GM12878 (cell line): ENCODE measurements around the gene NOC2L. TPM values are rescaled to one million over a fixed set of nuclear protein-coding genes. Genes with fewer than 3 reads are reported as not detected.

Experiments used
- ATAC-seq: fragments of 200-7000 bp; cut with Tn5 transposase; 3 replicates; pipeline ENCODE4 v1.9.1; 2020; ENCODE audit warnings: mild to moderate bottlenecking, moderate library complexity
- BruUV-seq: library from RNA; stranded (reverse); fragments of 400-500 nt; replicated peaks from 2 replicates; lab custom pipeline; 2021; lab: Mats Ljungman, UMichigan
- CTCF ChIA-PET: fragments of 300-600 bp; sonication (Branson Sonifier 250); formaldehyde crosslinking; extraction: SDS; loops from one replicate; lab custom pipeline; 2021; ENCODE audit warnings: inconsistent platforms; lab: Yijun Ruan, JAX
- POLR2A ChIA-PET: fragments of 350-600 bp; formaldehyde crosslinking; extraction: SDS; loops from one replicate; lab custom pipeline; 2021; ENCODE audit warnings: inconsistent platforms; lab: Charles Lee
- RAD21 ChIA-PET: fragments of 300-600 bp; sonication (Branson Sonifier 250); formaldehyde crosslinking; loops from one replicate; lab custom pipeline; 2023; ENCODE audit warnings: antibody characterized with exemption; ENCODE audit not compliant: unreplicated experiment; lab: Charles Lee
- SMC1A ChIA-PET: fragments of 300-600 bp; sonication (Branson Sonifier 250); formaldehyde crosslinking; loops from one replicate; lab custom pipeline; 2023; ENCODE audit not compliant: unreplicated experiment, uncharacterized antibody; lab: Charles Lee
- DNase-seq: peaks from one replicate; pipeline ENCODE4 v3.0.0-alpha.2; 2011; ENCODE audit warnings: low read depth, low spot score
- FAIRE-seq: peaks from 3 replicates; lab custom pipeline; 2011; peaks lifted over from hg19 to GRCh38; lab: Jason Lieb, UNC
- H2AFZ ChIP-seq: 2 replicates; pipeline ENCODE4 v1.6.0; 2011; ENCODE audit warnings: low read depth, low read length, control low read depth; ENCODE audit not compliant: control insufficient read depth
- H3K27ac ChIP-seq: 2 replicates; pipeline ENCODE4 v1.5.1; 2011; ENCODE audit warnings: control low read depth; ENCODE audit not compliant: control insufficient read depth, insufficient read depth
- H3K27me3 ChIP-seq, 2 experiments: replicated peaks in 1 of 2; 2 replicates each; pipeline versions ENCODE4 v1.6.0 to v1.6.1; 2011; ENCODE audit warnings: low read length in 1 of 2; ENCODE audit not compliant: control insufficient read depth in 2 of 2, insufficient read depth in 2 of 2
- H3K36me3 ChIP-seq, 2 experiments: 2 replicates each; pipeline ENCODE4 v1.5.1; 2011; ENCODE audit warnings: low read length in 1 of 2; ENCODE audit not compliant: control insufficient read depth in 2 of 2, insufficient read depth in 2 of 2
- H3K4me1 ChIP-seq: 2 replicates; pipeline ENCODE4 v1.6.1; 2011; ENCODE audit warnings: mild to moderate bottlenecking, low read length, moderate library complexity, mixed read lengths; ENCODE audit not compliant: control insufficient read depth, insufficient read depth
- H3K4me2 ChIP-seq: 2 replicates; pipeline ENCODE4 v1.6.0; 2011; ENCODE audit warnings: control low read depth; ENCODE audit not compliant: control insufficient read depth, insufficient read depth
- H3K4me3 ChIP-seq: fragments of 200-600 bp; sonication (generic); 2 replicates; pipeline ENCODE4 v1.5.1; 2016
- H3K79me2 ChIP-seq: 2 replicates; pipeline ENCODE4 v1.6.0; 2011; ENCODE audit warnings: low read length; ENCODE audit not compliant: control insufficient read depth, insufficient read depth
- H3K9ac ChIP-seq: 2 replicates; pipeline ENCODE4 v1.8.0; 2011; ENCODE audit warnings: low read length, control low read depth, mixed read lengths; ENCODE audit not compliant: control insufficient read depth, insufficient read depth
- H3K9me3 ChIP-seq: replicated peaks from 3 replicates; pipeline ENCODE4 v1.5.1; 2011; ENCODE audit warnings: mild to moderate bottlenecking, low read length; ENCODE audit not compliant: control insufficient read depth, insufficient read depth
- H4K20me1 ChIP-seq: 2 replicates; pipeline ENCODE4 v1.6.0; 2011; ENCODE audit not compliant: control insufficient read depth, insufficient read depth
- BACH1 ChIP-seq: fragments of 450-650 bp; IDR thresholded peaks from 2 replicates; pipeline ENCODE4 v1.6.1; 2017; ENCODE audit warnings: mild to moderate bottlenecking, borderline replicate concordance
- BHLHE40 ChIP-seq, 2 experiments: fragments of 450-650 bp in 1 of 2; IDR thresholded peaks; 2 replicates each; pipeline ENCODE4 v1.6.1; 2011 to 2017; ENCODE audit warnings: low read depth in 2 of 2, borderline replicate concordance in 1 of 2, improper control_type of control experiment in 1 of 2, low read length in 1 of 2, mild to moderate bottlenecking in 1 of 2
- BMI1 ChIP-seq: fragments of 450-650 bp; IDR thresholded peaks from 2 replicates; pipeline ENCODE4 v1.6.1; 2016; ENCODE audit warnings: mild to moderate bottlenecking, moderate library complexity, borderline replicate concordance
- BRCA1 ChIP-seq: IDR thresholded peaks from 2 replicates; pipeline ENCODE4 v1.6.1; 2011; ENCODE audit warnings: low read depth, low read length, improper control_type of control experiment
- CREB1 ChIP-seq: IDR thresholded peaks from 2 replicates; pipeline ENCODE4 v1.6.1; 2012; ENCODE audit warnings: low read depth, mild to moderate bottlenecking, inconsistent platforms
- DPF2 ChIP-seq: fragments of 450-650 bp; IDR thresholded peaks from 2 replicates; pipeline ENCODE4 v1.6.1; 2017; ENCODE audit warnings: mild to moderate bottlenecking
- GATAD2B ChIP-seq: fragments of 450-650 bp; conservative IDR thresholded peaks from 2 replicates; pipeline ENCODE4 v1.6.1; 2017; ENCODE audit warnings: low read depth, mild to moderate bottlenecking, moderate library complexity
- HDGF ChIP-seq: fragments of 450-650 bp; IDR thresholded peaks from 2 replicates; pipeline ENCODE4 v1.6.1; 2016; ENCODE audit warnings: antibody characterized with exemption
- IKZF1 ChIP-seq: fragments of 450-650 bp; conservative IDR thresholded peaks from 2 replicates; pipeline ENCODE4 v1.6.1; 2017; ENCODE audit warnings: antibody characterized with exemption, mild to moderate bottlenecking
- MTA2 ChIP-seq: fragments of 450-650 bp; IDR thresholded peaks from 2 replicates; pipeline ENCODE4 v1.6.1; 2016; ENCODE audit warnings: low read depth, mild to moderate bottlenecking, moderate library complexity
- NR2F1 ChIP-seq: fragments of 450-650 bp; conservative IDR thresholded peaks from 2 replicates; pipeline ENCODE4 v1.6.1; 2017; ENCODE audit warnings: mild to moderate bottlenecking
- POLR2AphosphoS2 ChIP-seq: IDR thresholded peaks from 2 replicates; pipeline ENCODE4 v1.6.1; 2011; ENCODE audit warnings: low read depth, mild to moderate bottlenecking, low read length, improper control_type of control experiment, moderate library complexity
- RUNX3 ChIP-seq: IDR thresholded peaks from 2 replicates; pipeline ENCODE4 v1.6.1; 2012; ENCODE audit warnings: low read length, inconsistent platforms
- SRF ChIP-seq, 2 experiments: IDR thresholded peaks; 2 replicates each; pipeline ENCODE4 v1.6.1; 2011; ENCODE audit warnings: low read depth in 2 of 2, low read length in 2 of 2, mild to moderate bottlenecking in 1 of 2, moderate library complexity in 1 of 2
- SUZ12 ChIP-seq: fragments of 200-600 bp; sonication (generic); IDR thresholded peaks from one replicate; pipeline ENCODE4 v1.6.1; 2018; ENCODE audit warnings: antibody characterized with exemption, mild to moderate bottlenecking; ENCODE audit not compliant: unreplicated experiment
- TCF12 ChIP-seq: IDR thresholded peaks from 2 replicates; pipeline ENCODE4 v1.6.1; 2011; ENCODE audit warnings: low read depth, mild to moderate bottlenecking, low read length
- YBX1 ChIP-seq: fragments of 450-650 bp; IDR thresholded peaks from 2 replicates; pipeline ENCODE4 v1.6.1; 2016; ENCODE audit warnings: antibody characterized with exemption
- ZNF274 ChIP-seq: IDR thresholded peaks from one replicate; pipeline ENCODE4 v1.8.0; 2011; ENCODE audit not compliant: insufficient read length, insufficient read depth
- ZSCAN29 ChIP-seq: fragments of 450-650 bp; IDR thresholded peaks from 2 replicates; pipeline ENCODE4 v1.6.1; 2017; ENCODE audit warnings: mild to moderate bottlenecking, moderate library complexity
- ZZZ3 ChIP-seq: IDR thresholded peaks from 2 replicates; pipeline ENCODE4 v1.6.1; 2011; ENCODE audit warnings: low read depth; ENCODE audit not compliant: control insufficient read depth, insufficient read length
- whole genome bisulfite sequencing: methylation state at CpG from one replicate; pipeline ENCODE4 v1.1.6; 2016; ENCODE audit warnings: low lambda C conversion rate; ENCODE audit not compliant: insufficient replicate concordance, insufficient coverage; ENCODE audit errors: missing lambda C conversion rate; 5-methylcytosine and 5-hydroxymethylcytosine counted together
- in situ Hi-C: fragments of 300-500 bp; cut with MboI; formaldehyde crosslinking; loops from 9 replicates; pipeline ENCODE4 v1.14.3; 2018; ENCODE audit warnings: mixed read lengths
- intact Hi-C: fragments of 100-400 bp; cut with micrococcal nuclease; formaldehyde crosslinking; loops from one replicate; pipeline ENCODE4 v1.14.2; 2022; ENCODE audit not compliant: unreplicated experiment
- polyA plus RNA-seq, 11 experiments: library from polyadenylated mRNA; depleted of rRNA in 4 of 11; unstranded in 6 of 11; stranded (reverse) in 5 of 11; fragments of >200 nt; fragmentation: Nextera tagmentation in 4 of 11; fragmentation: Illumina TruSeq in 1 of 11; extraction: Ambion mirVana in 4 of 11; extraction: Trizol in 1 of 11; gene quantifications; 1 replicate in 1 of 11; 2 replicates in 10 of 11; pipeline versions ENCODE4 v1.2.1 to v1.2.3, GENCODE V29; 2011 to 2016; ENCODE audit warnings: inconsistent platforms in 2 of 11, missing spikeins in 2 of 11, low read depth in 1 of 11
- total RNA-seq, 4 experiments: library from RNA; depleted of rRNA in 3 of 4; stranded (reverse); fragments of >200 nt in 3 of 4; fragmentation: Illumina TruSeq in 1 of 4; extraction: Trizol in 1 of 4; gene quantifications; 2 replicates each; pipeline versions ENCODE4 v1.2.1 to v1.2.3, GENCODE V29; 2013 to 2021
- TF ChIP-seq, protein P1 (sequence below), 3 experiments: IDR thresholded peaks in 2 of 3; conservative IDR thresholded peaks in 1 of 3; 2 replicates each; pipeline ENCODE4 v1.5.1; 2011; ENCODE audit warnings: low read depth in 3 of 3, low read length in 3 of 3, mild to moderate bottlenecking in 3 of 3, control low read depth in 2 of 3, moderate library complexity in 2 of 3, inconsistent platforms in 1 of 3, mixed read lengths in 1 of 3; ENCODE audit not compliant: control insufficient read depth in 2 of 3, insufficient read depth in 1 of 3; ENCODE audit errors: extremely low read depth in 1 of 3
- TF ChIP-seq, protein P2 (sequence below): fragments of 450-650 bp; conservative IDR thresholded peaks from 2 replicates; pipeline ENCODE4 v1.6.1; 2017; ENCODE audit warnings: mild to moderate bottlenecking, moderate library complexity

Gene NOC2L
- total and polyA plus RNA-seq, 10 of the 15 experiments (the other 5 are each of a cell fraction or from before 2014, with no cell fraction given): 1.3 to 171 (median 64.3) TPM

DNA sequence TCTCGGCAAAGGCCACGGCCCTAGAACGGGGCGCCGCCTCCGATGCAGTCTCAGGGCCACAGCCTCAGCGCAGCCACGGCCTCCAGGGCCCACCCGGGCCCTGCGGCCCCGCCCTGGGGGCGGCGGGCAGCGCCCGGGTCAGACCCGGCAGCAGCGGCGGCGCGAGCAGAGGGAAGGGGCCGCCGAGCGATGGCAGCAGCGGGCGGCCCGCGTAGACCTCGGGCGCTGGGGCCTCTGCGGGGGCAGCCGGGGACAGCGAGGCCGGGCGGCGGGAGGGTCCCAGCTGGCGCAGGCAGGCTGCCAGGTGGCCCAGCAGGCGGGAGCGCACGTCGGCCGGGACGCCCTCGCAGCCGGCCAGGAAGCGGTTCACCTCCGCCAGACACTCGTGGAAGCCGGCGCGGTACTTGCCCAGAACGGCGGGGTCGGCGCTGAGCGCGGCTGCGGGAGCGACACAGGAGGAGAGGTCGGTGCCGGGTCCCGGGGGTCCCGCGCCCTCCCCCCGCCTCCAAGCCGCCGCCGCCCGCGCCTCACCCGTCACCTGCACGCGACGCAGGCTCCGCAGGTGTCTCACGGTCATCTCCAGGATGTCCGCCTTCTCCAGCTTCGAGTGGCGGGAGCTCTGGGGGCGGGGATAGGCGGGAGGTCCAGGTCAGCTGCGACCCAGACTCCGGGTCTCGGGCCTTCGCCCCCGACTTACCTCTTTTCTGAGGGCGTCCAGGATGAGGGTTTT, 40.1 kb upstream of the NOC2L start:
- BruUV-seq: TSS peak; percentile 74
- ChIA-PET POLR2A (no interaction called here), CTCF (interaction anchor here (1.1 kb wide), 1 partner anchor 15 kb away, joined by 3 read pairs; no protein-coding TSS in a partner anchor), SMC1A (interaction anchor here (1.3 to 1.6 kb wide), 2 partner anchors 14 to 15 kb away, joined by 3 read pairs; partner anchors contain the start of gene ISG15), RAD21 (interaction anchor here (0.6 to 1.0 kb wide), 3 partner anchors 15 to 778 kb away, joined by 3 to 4 read pairs (median 3); no protein-coding TSS in a partner anchor)
- FAIRE-seq (no peak), ATAC-seq (peak; percentile 11), DNase-seq (no peak)
- no peaks in the 10 kb centered on the region for H3K79me2 ChIP-seq
- H3K9ac ChIP-seq: no peak overlapping the region; the same call in 1 of the 2 replicates
- H3K27me3 ChIP-seq: peaks cover 0 to 17% of the 10 kb centered on the region in 2 experiments; a peak in 2 of 4 replicates
- 2% methylated on average over 69 of the region's 86 CpGs for WGBS
- no peak overlapping the region for H3K27ac ChIP-seq
- in situ Hi-C loops: no loop called here
- H3K9me3 ChIP-seq: no peaks in the 10 kb centered on the region
- peak overlapping the region; percentile 16; the same call in 1 of the 2 replicates for H3K4me3 ChIP-seq
- peaks cover 15% of the 10 kb centered on the region for H3K4me1 ChIP-seq
- H4K20me1 ChIP-seq: no peaks in the 10 kb centered on the region
- no peak overlapping the region for H2AFZ ChIP-seq
- intact Hi-C loops: no loop called here
- peak overlapping the region; percentile 96 for H3K4me2 ChIP-seq
- H3K36me3 ChIP-seq: no peaks in the 10 kb centered on the region
- no peak for TF ChIP-seq ZZZ3
- TF ChIP-seq, protein P1, sequence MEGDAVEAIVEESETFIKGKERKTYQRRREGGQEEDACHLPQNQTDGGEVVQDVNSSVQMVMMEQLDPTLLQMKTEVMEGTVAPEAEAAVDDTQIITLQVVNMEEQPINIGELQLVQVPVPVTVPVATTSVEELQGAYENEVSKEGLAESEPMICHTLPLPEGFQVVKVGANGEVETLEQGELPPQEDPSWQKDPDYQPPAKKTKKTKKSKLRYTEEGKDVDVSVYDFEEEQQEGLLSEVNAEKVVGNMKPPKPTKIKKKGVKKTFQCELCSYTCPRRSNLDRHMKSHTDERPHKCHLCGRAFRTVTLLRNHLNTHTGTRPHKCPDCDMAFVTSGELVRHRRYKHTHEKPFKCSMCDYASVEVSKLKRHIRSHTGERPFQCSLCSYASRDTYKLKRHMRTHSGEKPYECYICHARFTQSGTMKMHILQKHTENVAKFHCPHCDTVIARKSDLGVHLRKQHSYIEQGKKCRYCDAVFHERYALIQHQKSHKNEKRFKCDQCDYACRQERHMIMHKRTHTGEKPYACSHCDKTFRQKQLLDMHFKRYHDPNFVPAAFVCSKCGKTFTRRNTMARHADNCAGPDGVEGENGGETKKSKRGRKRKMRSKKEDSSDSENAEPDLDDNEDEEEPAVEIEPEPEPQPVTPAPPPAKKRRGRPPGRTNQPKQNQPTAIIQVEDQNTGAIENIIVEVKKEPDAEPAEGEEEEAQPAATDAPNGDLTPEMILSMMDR (IDR thresholded peaks at IDR 0.05 in 2 of 3, conservative IDR thresholded peaks at IDR 0.05 in 1 of 3; ENCODE audit: control insufficient read depth in 2 of 3, extremely low read depth in 1 of 3, insufficient read depth in 1 of 3, low read depth in 3 of 3, low read length in 3 of 3): 0 out of 6 replicates have a peak, but pooled peaks of 1 of the 3 experiments have one; percentile 5
- no peak for TF ChIP-seq SRF (IDR thresholded peaks at IDR 0.05; ENCODE audit: low read depth in 2 of 2, low read length in 2 of 2)
- TF ChIP-seq IKZF1: peak; percentile 62
- TF ChIP-seq YBX1: no peak
- peak; percentile 50 for TF ChIP-seq NR2F1
- no peak for TF ChIP-seq HDGF
- TF ChIP-seq BRCA1: no peak
- no peak for TF ChIP-seq POLR2AphosphoS2
- peak; percentile 41 for TF ChIP-seq SUZ12
- TF ChIP-seq BMI1: no peak
- peak; percentile 78; the same call in 1 of the 2 replicates for TF ChIP-seq BACH1
- no peak for TF ChIP-seq ZNF274
- TF ChIP-seq MTA2: no peak
- 0 out of 2 replicates have a peak, but pooled peaks have one; percentile 4 for TF ChIP-seq TCF12
- TF ChIP-seq DPF2: peak; percentile 59; the same call in 1 of the 2 replicates
- TF ChIP-seq GATAD2B: peak; percentile 88
- peak; percentile 94 for TF ChIP-seq ZSCAN29
- TF ChIP-seq RUNX3: no peak
- TF ChIP-seq, protein P2, sequence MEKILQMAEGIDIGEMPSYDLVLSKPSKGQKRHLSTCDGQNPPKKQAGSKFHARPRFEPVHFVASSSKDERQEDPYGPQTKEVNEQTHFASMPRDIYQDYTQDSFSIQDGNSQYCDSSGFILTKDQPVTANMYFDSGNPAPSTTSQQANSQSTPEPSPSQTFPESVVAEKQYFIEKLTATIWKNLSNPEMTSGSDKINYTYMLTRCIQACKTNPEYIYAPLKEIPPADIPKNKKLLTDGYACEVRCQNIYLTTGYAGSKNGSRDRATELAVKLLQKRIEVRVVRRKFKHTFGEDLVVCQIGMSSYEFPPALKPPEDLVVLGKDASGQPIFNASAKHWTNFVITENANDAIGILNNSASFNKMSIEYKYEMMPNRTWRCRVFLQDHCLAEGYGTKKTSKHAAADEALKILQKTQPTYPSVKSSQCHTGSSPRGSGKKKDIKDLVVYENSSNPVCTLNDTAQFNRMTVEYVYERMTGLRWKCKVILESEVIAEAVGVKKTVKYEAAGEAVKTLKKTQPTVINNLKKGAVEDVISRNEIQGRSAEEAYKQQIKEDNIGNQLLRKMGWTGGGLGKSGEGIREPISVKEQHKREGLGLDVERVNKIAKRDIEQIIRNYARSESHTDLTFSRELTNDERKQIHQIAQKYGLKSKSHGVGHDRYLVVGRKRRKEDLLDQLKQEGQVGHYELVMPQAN: 0 out of 2 replicates have a peak, but pooled peaks have one; percentile 44
- TF ChIP-seq BHLHE40 (IDR thresholded peaks at IDR 0.05; ENCODE audit: borderline replicate concordance in 1 of 2, low read depth in 2 of 2, low read length in 1 of 2): peak in 1 of 2 experiments; percentile 67; a peak in 1 of 4 replicates
- TF ChIP-seq CREB1: no peak
